C4-2B (cell line): ENCODE measurements around the gene TET1.

Source experiments
- ZFX ChIP-seq: fragments of 450-650 bp; IDR thresholded peaks from 2 replicates; pipeline ENCODE4 v1.6.1; 2017
- TF ChIP-seq, protein P1 (sequence below): fragments of 450-650 bp; conservative IDR thresholded peaks from 2 replicates; pipeline ENCODE4 v1.5.1; 2017; ENCODE audit warnings: mild to moderate bottlenecking

GRCh38 chr10:68705548-68705947, 145.4 kb downstream of the TET1 start:
- TF ChIP-seq, protein P1, sequence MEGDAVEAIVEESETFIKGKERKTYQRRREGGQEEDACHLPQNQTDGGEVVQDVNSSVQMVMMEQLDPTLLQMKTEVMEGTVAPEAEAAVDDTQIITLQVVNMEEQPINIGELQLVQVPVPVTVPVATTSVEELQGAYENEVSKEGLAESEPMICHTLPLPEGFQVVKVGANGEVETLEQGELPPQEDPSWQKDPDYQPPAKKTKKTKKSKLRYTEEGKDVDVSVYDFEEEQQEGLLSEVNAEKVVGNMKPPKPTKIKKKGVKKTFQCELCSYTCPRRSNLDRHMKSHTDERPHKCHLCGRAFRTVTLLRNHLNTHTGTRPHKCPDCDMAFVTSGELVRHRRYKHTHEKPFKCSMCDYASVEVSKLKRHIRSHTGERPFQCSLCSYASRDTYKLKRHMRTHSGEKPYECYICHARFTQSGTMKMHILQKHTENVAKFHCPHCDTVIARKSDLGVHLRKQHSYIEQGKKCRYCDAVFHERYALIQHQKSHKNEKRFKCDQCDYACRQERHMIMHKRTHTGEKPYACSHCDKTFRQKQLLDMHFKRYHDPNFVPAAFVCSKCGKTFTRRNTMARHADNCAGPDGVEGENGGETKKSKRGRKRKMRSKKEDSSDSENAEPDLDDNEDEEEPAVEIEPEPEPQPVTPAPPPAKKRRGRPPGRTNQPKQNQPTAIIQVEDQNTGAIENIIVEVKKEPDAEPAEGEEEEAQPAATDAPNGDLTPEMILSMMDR, result no peak
- no peak for TF ChIP-seq ZFX
